ENCODE results near the gene HLA-B. TPM values are rescaled to one million over a fixed set of nuclear protein-coding genes. Genes with fewer than 3 reads are reported as not detected.
A peak's percentile ranks its signal among the peaks of the same experiment; 100 is the strongest.

HLA-B gene
- total RNA-seq, 1 experiment from 2014 or later, result 124 TPM

GRCh38 chr6:31386977-31387376, 30.0 kb upstream of the HLA-B start:
- no peak for TF ChIP-seq CREB1 (CRISPR knock-in tag; IDR thresholded peaks at IDR 0.05)
- TF ChIP-seq ERG (CRISPR knock-in tag; IDR thresholded peaks at IDR 0.05), result no peak
- TF ChIP-seq PRDM15 (CRISPR knock-in tag; IDR thresholded peaks at IDR 0.05), result no peak
- no peak for TF ChIP-seq MLX (CRISPR knock-in tag; IDR thresholded peaks at IDR 0.05)
- no peak for TF ChIP-seq ZNF396 (CRISPR knock-in tag; IDR thresholded peaks at IDR 0.05; ENCODE audit: borderline replicate concordance)
- ATAC-seq (peak; percentile 67), DNase-seq (ENCODE audit: low spot score) (no peak)
- Mint-ChIP-seq H3K4me3 (no peak overlapping the region), H3K27ac (no peak overlapping the region), H3K36me3 (no peaks in the 10 kb centered on the region), H3K27me3 (ENCODE audit: low read depth) (no peaks in the 10 kb centered on the region), H3K9me3 (peaks cover 4% of the 10 kb centered on the region; the same call in 1 of the 2 replicates), H3K4me1 (peaks cover 20% of the 10 kb centered on the region)
- POLR2A ChIA-PET, result no interaction called here
- CTCF ChIA-PET, result interaction anchor here (0.6 to 0.8 kb wide), 2 partner anchors 20 to 56 kb away, joined by 3 read pairs; no protein-coding TSS in a partner anchor

- Mint-ChIP-seq H3K27ac (no peak overlapping the region), H3K4me1 (peaks cover 16% of the 10 kb centered on the region), H3K36me3 (no peaks in the 10 kb centered on the region), H3K9me3 (peaks cover 4% of the 10 kb centered on the region; the same call in 1 of the 2 replicates), H3K4me3 (no peak overlapping the region), H3K27me3 (ENCODE audit: low read depth) (no peaks in the 10 kb centered on the region)
- ChIA-PET POLR2A (no interaction called here), CTCF (interaction anchor here (1.2 kb wide), 1 partner anchor 19 kb away, joined by 8 read pairs; no protein-coding TSS in a partner anchor)
- no peak for ATAC-seq
- no peak for TF ChIP-seq ZNF532 (CRISPR knock-in tag; IDR thresholded peaks at IDR 0.05; ENCODE audit: borderline replicate concordance)
- TF ChIP-seq GABPB1 (CRISPR knock-in tag; IDR thresholded peaks at IDR 0.05), result no peak
- TF ChIP-seq NFATC4 (CRISPR knock-in tag; IDR thresholded peaks at IDR 0.05), result no peak
- no peak for TF ChIP-seq PRDM15 (CRISPR knock-in tag; IDR thresholded peaks at IDR 0.05)
- DNase-seq (ENCODE audit: low spot score), result no peak
Observed at GRCh38 chr6:31386099-31386498, 29.1 kb upstream of the HLA-B start.
